PFSK-1 (cell line): ENCODE measurements around the gene C9orf50.

Experiments used
- FOXP2 ChIP-seq: optimal IDR thresholded peaks from 2 replicates; pipeline ENCODE3; 2011; ENCODE audit warnings: borderline replicate concordance, control low read depth, inconsistent platforms; ENCODE audit not compliant: insufficient read depth; ENCODE audit errors: extremely low read length, extremely low read depth
- POLR2AphosphoS5 ChIP-seq: IDR thresholded peaks from 2 replicates; pipeline ENCODE4 v1.6.1; 2012; ENCODE audit warnings: low read depth, mild to moderate bottlenecking, control low read depth, low read length, moderate library complexity
- SIN3A ChIP-seq: IDR thresholded peaks from 2 replicates; pipeline ENCODE4 v1.6.1; 2012; ENCODE audit warnings: mild to moderate bottlenecking, low read length, moderate library complexity, borderline replicate concordance; ENCODE audit not compliant: insufficient read depth
- TAF1 ChIP-seq: IDR thresholded peaks from 2 replicates; pipeline ENCODE4 v1.6.1; 2012; ENCODE audit warnings: low read length, control low read depth, borderline replicate concordance; ENCODE audit not compliant: insufficient read depth
- TF ChIP-seq, protein P1 (sequence below), 2 experiments: IDR thresholded peaks; 2 replicates each; pipeline versions ENCODE4 v1.6.1 to v1.8.0; 2011 to 2012; ENCODE audit warnings: low read depth in 2 of 2, low read length in 2 of 2, control low read depth in 1 of 2, inconsistent platforms in 1 of 2, mild to moderate bottlenecking in 1 of 2, moderate library complexity in 1 of 2; ENCODE audit not compliant: insufficient read depth in 1 of 2

The C9orf50 gene

DNA sequence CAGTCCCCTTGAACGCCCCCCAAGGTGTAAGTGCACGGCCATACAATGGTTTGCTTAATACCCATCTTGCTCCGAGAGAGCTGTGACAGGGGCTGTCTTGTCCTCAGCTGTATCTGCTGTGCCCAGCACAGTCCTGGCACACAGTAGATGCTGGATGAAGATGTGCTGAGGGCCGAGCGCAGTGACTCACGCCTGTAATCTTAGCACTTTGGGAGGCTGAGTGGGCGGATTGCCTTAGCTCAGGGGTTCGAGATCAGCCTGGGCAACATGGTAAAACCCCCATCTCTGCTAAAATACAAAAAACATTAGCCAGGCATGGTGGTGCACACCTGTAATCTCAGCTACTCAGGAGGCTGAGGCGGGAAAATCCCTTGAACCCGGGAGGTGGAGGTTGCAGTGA lies 53.6 kb downstream of the C9orf50 start:
- TF ChIP-seq SIN3A (no peak), POLR2AphosphoS5 (no peak), FOXP2 (no peak), TAF1 (no peak)
- TF ChIP-seq, protein P1, sequence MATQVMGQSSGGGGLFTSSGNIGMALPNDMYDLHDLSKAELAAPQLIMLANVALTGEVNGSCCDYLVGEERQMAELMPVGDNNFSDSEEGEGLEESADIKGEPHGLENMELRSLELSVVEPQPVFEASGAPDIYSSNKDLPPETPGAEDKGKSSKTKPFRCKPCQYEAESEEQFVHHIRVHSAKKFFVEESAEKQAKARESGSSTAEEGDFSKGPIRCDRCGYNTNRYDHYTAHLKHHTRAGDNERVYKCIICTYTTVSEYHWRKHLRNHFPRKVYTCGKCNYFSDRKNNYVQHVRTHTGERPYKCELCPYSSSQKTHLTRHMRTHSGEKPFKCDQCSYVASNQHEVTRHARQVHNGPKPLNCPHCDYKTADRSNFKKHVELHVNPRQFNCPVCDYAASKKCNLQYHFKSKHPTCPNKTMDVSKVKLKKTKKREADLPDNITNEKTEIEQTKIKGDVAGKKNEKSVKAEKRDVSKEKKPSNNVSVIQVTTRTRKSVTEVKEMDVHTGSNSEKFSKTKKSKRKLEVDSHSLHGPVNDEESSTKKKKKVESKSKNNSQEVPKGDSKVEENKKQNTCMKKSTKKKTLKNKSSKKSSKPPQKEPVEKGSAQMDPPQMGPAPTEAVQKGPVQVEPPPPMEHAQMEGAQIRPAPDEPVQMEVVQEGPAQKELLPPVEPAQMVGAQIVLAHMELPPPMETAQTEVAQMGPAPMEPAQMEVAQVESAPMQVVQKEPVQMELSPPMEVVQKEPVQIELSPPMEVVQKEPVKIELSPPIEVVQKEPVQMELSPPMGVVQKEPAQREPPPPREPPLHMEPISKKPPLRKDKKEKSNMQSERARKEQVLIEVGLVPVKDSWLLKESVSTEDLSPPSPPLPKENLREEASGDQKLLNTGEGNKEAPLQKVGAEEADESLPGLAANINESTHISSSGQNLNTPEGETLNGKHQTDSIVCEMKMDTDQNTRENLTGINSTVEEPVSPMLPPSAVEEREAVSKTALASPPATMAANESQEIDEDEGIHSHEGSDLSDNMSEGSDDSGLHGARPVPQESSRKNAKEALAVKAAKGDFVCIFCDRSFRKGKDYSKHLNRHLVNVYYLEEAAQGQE (IDR thresholded peaks at IDR 0.05; ENCODE audit: insufficient read depth in 1 of 2, low read depth in 2 of 2, low read length in 2 of 2): no peak

DNA sequence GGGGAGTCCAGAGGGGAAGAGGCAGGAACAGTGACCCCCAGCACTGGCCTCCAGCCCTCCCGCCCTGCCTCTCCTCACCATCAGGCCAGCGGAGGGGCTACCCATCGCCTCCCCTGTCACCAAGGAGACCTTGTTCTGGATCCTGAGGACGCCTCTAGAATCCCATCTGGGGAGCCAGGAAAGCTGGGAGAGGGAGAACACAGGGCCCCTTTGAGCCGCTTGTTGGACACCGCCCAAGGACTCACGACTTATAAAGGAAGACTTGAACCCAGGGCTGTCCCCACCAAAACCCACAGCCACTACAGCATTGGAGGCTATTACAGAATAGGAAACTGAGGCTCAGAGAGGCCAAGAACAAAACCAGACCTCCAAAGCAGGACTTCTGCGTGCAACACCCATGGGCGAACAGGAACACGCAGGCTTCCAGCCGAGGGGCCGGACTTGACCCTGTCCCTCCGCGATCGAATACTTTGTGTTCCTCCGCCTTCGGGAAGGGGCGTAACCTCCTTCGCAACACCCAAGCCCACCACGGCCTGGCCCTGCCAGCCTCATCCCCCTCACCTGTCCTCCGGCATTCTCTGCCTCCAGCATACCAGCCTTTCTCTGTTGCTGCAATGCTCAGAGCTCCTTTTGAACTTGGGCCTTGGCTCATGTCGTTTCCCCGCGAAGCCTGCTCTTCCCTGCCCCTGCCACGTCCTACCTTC lies 54.2 kb downstream of the C9orf50 start:
- TF ChIP-seq FOXP2: no peak
- no peak for TF ChIP-seq TAF1
- no peak for TF ChIP-seq SIN3A
- TF ChIP-seq POLR2AphosphoS5: no peak
- TF ChIP-seq, protein P1 (IDR thresholded peaks at IDR 0.05; ENCODE audit: insufficient read depth in 1 of 2, low read depth in 2 of 2, low read length in 2 of 2): no peak

DNA sequence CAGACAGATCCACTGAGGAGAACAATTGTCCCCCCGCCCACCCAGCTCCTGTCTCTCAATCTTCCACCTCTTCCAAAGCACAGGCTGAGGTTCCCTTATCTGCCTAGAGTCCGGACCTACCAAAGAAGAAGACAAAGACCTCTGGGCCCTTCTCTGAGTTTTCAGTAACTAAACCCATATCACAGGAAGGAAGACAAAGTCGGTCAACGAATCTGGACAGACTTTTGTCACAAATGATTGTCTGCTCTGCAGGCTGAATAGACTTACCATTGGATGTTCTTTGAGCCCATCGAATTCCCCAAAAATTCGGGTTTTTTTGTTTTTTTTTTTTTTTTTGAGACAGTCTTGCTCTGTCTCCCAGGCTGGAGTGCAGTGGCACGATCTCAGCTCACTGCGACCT lies 58.0 kb downstream of the C9orf50 start:
- TF ChIP-seq SIN3A (no peak), POLR2AphosphoS5 (no peak), FOXP2 (no peak), TAF1 (no peak)
- TF ChIP-seq, protein P1 (IDR thresholded peaks at IDR 0.05; ENCODE audit: insufficient read depth in 1 of 2, low read depth in 2 of 2, low read length in 2 of 2): no peak

DNA sequence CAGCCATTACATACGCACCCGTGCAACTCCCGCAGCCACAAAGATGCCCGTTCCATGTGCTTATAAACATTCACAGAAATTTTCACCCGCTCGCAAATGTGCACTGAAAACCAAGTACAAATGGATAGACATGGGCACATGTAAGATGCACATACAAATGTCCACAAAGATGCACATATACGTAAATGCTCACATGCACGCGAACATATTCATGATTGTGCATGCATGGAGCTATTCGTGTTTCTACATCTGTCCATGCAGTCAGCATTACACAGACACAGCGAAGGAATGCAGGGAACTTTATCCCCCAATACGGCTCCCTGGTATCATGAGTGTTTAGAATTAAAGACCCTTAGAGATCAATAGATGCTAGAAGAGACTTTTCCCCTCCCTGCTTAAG lies 58.4 kb downstream of the C9orf50 start:
- TF ChIP-seq POLR2AphosphoS5 (no peak), TAF1 (no peak), SIN3A (no peak), FOXP2 (no peak)
- TF ChIP-seq, protein P1 (IDR thresholded peaks at IDR 0.05; ENCODE audit: insufficient read depth in 1 of 2, low read depth in 2 of 2, low read length in 2 of 2): no peak
